ENCODE results near the gene RPS6KB2.
"Not testable (repeated sequence)": the region's sequence is repeated elsewhere in the genome, so short reads cannot be mapped to it uniquely, and the experiment has no call there.

Gene RPS6KB2

GRCh38 chr11:67472882-67473281, 44.6 kb downstream of the RPS6KB2 start:
- no peak for TF ChIP-seq CTCF (IDR thresholded peaks at IDR 0.05; ENCODE audit: low read depth, low read length, missing control alignments)
- no peak overlapping the region for H3K4me3 ChIP-seq (ENCODE audit: low read depth, low read length)
- no peak for DNase-seq (ENCODE audit: low read depth)
- in situ Hi-C loops (cut with HindIII; ENCODE audit: low sequenced_read_pairs), result no loop called here

- in situ Hi-C loops (cut with HindIII; ENCODE audit: low sequenced_read_pairs); H3K4me3 ChIP-seq (ENCODE audit: low read depth, low read length); DNase-seq (ENCODE audit: low read depth): not testable (repeated sequence)
These were observed 48.4 kb downstream of the RPS6KB2 start for GRCh38 chr11:67476692-67477091.

GRCh38 chr11:67477344-67478050, 49.2 kb downstream of the RPS6KB2 start:
- in situ Hi-C loops (cut with HindIII; ENCODE audit: low sequenced_read_pairs); H3K4me3 ChIP-seq (ENCODE audit: low read depth, low read length); DNase-seq (ENCODE audit: low read depth): not testable (repeated sequence)

GRCh38 chr11:67482275-67482826, 54.1 kb downstream of the RPS6KB2 start:
- no peak for DNase-seq (ENCODE audit: low read depth)
- no peak for TF ChIP-seq CTCF (IDR thresholded peaks at IDR 0.05; ENCODE audit: low read depth, low read length, missing control alignments)
- in situ Hi-C loops (cut with HindIII; ENCODE audit: low sequenced_read_pairs), result no loop called here
- H3K4me3 ChIP-seq (ENCODE audit: low read depth, low read length), result peak overlapping the region; percentile 49

GRCh38 chr11:67482827-67483798, 54.8 kb downstream of the RPS6KB2 start, which contains the start of gene AIP:
Gene AIP, plus strand, starts transcription at chr11:67483026. Its CDS starts 133 bp downstream, at chr11:67483159.
- peak; percentile 96 for DNase-seq (ENCODE audit: low read depth)
- peak within 1 kb of the TSS; percentile 49 for H3K4me3 ChIP-seq (ENCODE audit: low read depth, low read length)
- TF ChIP-seq CTCF (IDR thresholded peaks at IDR 0.05; ENCODE audit: low read depth, low read length, missing control alignments), result peak; percentile 11
- in situ Hi-C loops (cut with HindIII; ENCODE audit: low sequenced_read_pairs), result no loop called here

DNA sequence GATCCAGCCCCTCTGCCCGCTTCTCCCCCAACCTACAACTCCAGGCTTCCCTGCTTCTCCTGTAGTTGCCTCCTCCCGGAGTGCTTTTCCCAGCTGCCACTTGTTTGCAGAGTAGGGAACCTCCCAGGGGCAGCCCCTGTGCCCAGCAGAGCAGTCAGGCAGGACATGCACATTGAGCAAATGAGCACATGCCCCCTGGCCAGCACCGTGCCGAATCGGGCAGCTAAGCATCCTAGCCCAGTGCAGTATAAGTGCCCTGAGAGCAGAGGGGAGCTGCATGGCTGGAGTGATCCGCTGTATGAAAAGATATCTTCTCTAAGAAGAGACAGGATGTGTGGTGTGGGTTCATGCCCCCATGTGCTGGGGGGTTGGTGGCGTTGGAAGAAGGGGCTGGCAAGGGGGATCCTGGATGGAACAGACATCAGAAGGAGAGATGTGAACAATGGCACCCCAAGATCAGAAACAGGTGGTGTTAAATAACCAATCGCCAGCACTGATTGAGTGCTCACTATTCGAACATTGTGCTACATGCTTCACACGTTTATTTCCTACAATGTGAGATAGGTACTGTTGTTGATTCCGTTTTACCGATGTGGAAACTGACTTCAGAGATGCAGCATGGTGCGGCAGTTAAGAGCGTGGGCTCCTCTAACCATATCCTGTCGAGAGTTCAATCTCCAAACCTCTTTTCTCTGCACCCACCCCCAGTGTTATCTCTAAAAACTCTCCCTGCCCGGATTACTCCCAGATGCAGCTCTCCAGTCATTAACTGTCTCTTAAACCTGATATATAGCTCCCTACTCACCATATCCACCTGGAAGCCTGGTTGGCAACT, 55.8 kb downstream of the RPS6KB2 start:
- in situ Hi-C loops (cut with HindIII; ENCODE audit: low sequenced_read_pairs), result no loop called here
- TF ChIP-seq CTCF (IDR thresholded peaks at IDR 0.05; ENCODE audit: low read depth, low read length, missing control alignments), result no peak
- peak overlapping the region; percentile 49 for H3K4me3 ChIP-seq (ENCODE audit: low read depth, low read length)
- no peak for DNase-seq (ENCODE audit: low read depth)

DNA sequence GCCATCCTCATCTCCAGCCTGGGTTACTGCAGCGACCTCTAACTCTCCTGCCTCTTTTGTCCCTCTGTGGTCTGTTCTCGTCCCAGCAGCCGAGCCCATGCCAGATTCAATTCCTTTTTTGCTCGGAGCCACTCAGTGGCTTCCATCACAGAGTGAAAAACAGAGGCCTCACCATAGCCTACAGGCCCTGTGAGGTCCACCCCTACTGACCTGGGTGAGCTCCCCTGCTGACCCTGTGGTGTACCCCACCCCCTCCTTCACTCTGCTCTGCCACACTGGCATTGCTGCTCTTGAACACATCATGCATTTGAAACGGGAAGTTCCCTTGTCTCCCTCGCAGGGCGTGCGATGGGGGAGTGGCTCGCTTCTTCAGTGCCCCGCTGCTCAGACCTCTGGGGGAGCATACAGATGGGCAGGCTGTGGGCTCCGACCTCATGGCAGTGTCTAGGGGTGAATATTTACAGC, 56.6 kb downstream of the RPS6KB2 start:
- in situ Hi-C loops (cut with HindIII; ENCODE audit: low sequenced_read_pairs), result no loop called here
- DNase-seq (ENCODE audit: low read depth), result no peak
- no peak for TF ChIP-seq CTCF (IDR thresholded peaks at IDR 0.05; ENCODE audit: low read depth, low read length, missing control alignments)
- no peak overlapping the region for H3K4me3 ChIP-seq (ENCODE audit: low read depth, low read length)
